Measurements from ENCODE around the gene ACLY. TPM values are rescaled to one million over a fixed set of nuclear protein-coding genes. Genes with fewer than 3 reads are reported as not detected.

The ACLY gene
- total and polyA plus RNA-seq, 10 of the 15 experiments (the other 5 are each of a cell fraction or from before 2014, with no cell fraction given), result 32.6 to 224 (median 114) TPM

DNA sequence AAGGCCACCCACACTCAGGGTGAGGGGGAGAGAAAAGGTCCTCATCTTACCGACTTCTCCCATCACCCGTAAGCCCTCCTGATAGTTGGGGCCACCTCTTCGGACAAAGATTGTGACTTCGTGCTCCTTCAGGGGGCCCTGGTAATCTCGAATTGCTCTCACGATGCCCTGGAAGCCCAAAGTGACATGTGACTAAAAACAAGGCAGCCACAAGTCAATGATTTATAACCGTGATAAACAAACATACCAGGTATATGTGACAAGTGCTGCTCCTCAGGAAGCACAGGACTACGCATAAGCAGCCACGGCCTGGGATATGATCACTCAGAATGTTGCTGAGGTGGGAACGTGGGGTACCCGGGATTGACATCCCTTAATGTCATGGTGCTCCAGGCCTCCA, 17.1 kb downstream of the ACLY start:
- no peaks in the 10 kb centered on the region for H3K4me1 ChIP-seq (ENCODE audit: control insufficient read depth, insufficient read depth, low read length)
- no peak for TF ChIP-seq IRF4 (IDR thresholded peaks at IDR 0.05; ENCODE audit: low read depth, low read length)
- TF ChIP-seq, protein P1, sequence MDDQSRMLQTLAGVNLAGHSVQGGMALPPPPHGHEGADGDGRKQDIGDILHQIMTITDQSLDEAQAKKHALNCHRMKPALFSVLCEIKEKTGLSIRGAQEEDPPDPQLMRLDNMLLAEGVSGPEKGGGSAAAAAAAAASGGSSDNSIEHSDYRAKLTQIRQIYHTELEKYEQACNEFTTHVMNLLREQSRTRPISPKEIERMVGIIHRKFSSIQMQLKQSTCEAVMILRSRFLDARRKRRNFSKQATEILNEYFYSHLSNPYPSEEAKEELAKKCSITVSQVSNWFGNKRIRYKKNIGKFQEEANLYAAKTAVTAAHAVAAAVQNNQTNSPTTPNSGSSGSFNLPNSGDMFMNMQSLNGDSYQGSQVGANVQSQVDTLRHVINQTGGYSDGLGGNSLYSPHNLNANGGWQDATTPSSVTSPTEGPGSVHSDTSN (IDR thresholded peaks at IDR 0.05; ENCODE audit: insufficient replicate concordance, low read depth, low read length), result no peak
- TF ChIP-seq, protein P2, sequence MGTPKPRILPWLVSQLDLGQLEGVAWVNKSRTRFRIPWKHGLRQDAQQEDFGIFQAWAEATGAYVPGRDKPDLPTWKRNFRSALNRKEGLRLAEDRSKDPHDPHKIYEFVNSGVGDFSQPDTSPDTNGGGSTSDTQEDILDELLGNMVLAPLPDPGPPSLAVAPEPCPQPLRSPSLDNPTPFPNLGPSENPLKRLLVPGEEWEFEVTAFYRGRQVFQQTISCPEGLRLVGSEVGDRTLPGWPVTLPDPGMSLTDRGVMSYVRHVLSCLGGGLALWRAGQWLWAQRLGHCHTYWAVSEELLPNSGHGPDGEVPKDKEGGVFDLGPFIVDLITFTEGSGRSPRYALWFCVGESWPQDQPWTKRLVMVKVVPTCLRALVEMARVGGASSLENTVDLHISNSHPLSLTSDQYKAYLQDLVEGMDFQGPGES (IDR thresholded peaks at IDR 0.05), result no peak
- no peak for TF ChIP-seq NFYB (IDR thresholded peaks at IDR 0.05; ENCODE audit: insufficient read depth, low read depth, low read length)
- TF ChIP-seq, protein P3, sequence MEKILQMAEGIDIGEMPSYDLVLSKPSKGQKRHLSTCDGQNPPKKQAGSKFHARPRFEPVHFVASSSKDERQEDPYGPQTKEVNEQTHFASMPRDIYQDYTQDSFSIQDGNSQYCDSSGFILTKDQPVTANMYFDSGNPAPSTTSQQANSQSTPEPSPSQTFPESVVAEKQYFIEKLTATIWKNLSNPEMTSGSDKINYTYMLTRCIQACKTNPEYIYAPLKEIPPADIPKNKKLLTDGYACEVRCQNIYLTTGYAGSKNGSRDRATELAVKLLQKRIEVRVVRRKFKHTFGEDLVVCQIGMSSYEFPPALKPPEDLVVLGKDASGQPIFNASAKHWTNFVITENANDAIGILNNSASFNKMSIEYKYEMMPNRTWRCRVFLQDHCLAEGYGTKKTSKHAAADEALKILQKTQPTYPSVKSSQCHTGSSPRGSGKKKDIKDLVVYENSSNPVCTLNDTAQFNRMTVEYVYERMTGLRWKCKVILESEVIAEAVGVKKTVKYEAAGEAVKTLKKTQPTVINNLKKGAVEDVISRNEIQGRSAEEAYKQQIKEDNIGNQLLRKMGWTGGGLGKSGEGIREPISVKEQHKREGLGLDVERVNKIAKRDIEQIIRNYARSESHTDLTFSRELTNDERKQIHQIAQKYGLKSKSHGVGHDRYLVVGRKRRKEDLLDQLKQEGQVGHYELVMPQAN (conservative IDR thresholded peaks at IDR 0.05), result no peak
- no peak for TF ChIP-seq RELA (IDR thresholded peaks at IDR 0.05; ENCODE audit: borderline replicate concordance, partially characterized antibody)
- no peak for TF ChIP-seq STAT1 (conservative IDR thresholded peaks at IDR 0.05)
- TF ChIP-seq, protein P4, sequence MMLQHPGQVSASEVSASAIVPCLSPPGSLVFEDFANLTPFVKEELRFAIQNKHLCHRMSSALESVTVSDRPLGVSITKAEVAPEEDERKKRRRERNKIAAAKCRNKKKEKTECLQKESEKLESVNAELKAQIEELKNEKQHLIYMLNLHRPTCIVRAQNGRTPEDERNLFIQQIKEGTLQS (IDR thresholded peaks at IDR 0.05; ENCODE audit: borderline replicate concordance, extremely low read depth, low read depth, low read length), result no peak
- TF ChIP-seq RFX5 (IDR thresholded peaks at IDR 0.05; ENCODE audit: low read depth, low read length), result no peak
- TF ChIP-seq SUPT20H (IDR thresholded peaks at IDR 0.05; ENCODE audit: borderline replicate concordance, control insufficient read depth, low read depth, low read length), result no peak
- no peak for TF ChIP-seq POLR2AphosphoS5 (IDR thresholded peaks at IDR 0.05; ENCODE audit: low read length)
- no peak for TF ChIP-seq NRF1 (conservative IDR thresholded peaks at IDR 0.05; ENCODE audit: low read depth, low read length)
- TF ChIP-seq, protein P5, sequence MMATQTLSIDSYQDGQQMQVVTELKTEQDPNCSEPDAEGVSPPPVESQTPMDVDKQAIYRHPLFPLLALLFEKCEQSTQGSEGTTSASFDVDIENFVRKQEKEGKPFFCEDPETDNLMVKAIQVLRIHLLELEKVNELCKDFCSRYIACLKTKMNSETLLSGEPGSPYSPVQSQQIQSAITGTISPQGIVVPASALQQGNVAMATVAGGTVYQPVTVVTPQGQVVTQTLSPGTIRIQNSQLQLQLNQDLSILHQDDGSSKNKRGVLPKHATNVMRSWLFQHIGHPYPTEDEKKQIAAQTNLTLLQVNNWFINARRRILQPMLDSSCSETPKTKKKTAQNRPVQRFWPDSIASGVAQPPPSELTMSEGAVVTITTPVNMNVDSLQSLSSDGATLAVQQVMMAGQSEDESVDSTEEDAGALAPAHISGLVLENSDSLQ (IDR thresholded peaks at IDR 0.05), result no peak
- no peak for TF ChIP-seq ASH2L (IDR thresholded peaks at IDR 0.05; ENCODE audit: borderline replicate concordance, low read depth)
- TF ChIP-seq, protein P6, sequence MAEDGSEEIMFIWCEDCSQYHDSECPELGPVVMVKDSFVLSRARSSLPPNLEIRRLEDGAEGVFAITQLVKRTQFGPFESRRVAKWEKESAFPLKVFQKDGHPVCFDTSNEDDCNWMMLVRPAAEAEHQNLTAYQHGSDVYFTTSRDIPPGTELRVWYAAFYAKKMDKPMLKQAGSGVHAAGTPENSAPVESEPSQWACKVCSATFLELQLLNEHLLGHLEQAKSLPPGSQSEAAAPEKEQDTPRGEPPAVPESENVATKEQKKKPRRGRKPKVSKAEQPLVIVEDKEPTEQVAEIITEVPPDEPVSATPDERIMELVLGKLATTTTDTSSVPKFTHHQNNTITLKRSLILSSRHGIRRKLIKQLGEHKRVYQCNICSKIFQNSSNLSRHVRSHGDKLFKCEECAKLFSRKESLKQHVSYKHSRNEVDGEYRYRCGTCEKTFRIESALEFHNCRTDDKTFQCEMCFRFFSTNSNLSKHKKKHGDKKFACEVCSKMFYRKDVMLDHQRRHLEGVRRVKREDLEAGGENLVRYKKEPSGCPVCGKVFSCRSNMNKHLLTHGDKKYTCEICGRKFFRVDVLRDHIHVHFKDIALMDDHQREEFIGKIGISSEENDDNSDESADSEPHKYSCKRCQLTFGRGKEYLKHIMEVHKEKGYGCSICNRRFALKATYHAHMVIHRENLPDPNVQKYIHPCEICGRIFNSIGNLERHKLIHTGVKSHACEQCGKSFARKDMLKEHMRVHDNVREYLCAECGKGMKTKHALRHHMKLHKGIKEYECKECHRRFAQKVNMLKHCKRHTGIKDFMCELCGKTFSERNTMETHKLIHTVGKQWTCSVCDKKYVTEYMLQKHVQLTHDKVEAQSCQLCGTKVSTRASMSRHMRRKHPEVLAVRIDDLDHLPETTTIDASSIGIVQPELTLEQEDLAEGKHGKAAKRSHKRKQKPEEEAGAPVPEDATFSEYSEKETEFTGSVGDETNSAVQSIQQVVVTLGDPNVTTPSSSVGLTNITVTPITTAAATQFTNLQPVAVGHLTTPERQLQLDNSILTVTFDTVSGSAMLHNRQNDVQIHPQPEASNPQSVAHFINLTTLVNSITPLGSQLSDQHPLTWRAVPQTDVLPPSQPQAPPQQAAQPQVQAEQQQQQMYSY (CRISPR knock-in tag; IDR thresholded peaks at IDR 0.05), result no peak
- H3K4me2 ChIP-seq (ENCODE audit: control insufficient read depth, insufficient read depth), result no peak overlapping the region
- no peak for ATAC-seq
- no peak overlapping the region for H3K4me3 ChIP-seq
- CTCF ChIA-PET, result interaction anchor here (0.7 kb wide), 1 partner anchor 320 kb away, joined by 4 read pairs; no protein-coding TSS in a partner anchor
- no peak overlapping the region for H3K27ac ChIP-seq (ENCODE audit: control insufficient read depth, insufficient read depth)
- H3K27me3 ChIP-seq (replicated peaks in 1 of 2; ENCODE audit: control insufficient read depth in 2 of 2, insufficient read depth in 2 of 2, low read length in 1 of 2), result no peaks in the 10 kb centered on the region
- H4K20me1 ChIP-seq (ENCODE audit: control insufficient read depth, insufficient read depth), result no peaks in the 10 kb centered on the region
- H3K9me3 ChIP-seq (replicated peaks; ENCODE audit: control insufficient read depth, insufficient read depth, low read length), result no peaks in the 10 kb centered on the region
- no peak for DNase-seq (ENCODE audit: low read depth, low spot score)
- H2AFZ ChIP-seq (ENCODE audit: control insufficient read depth, low read depth, low read length), result no peak overlapping the region
- RAD21 ChIA-PET (ENCODE audit: unreplicated experiment), result no interaction called here
- no peaks in the 10 kb centered on the region for H3K79me2 ChIP-seq (ENCODE audit: control insufficient read depth, insufficient read depth, low read length)
- in situ Hi-C loops (cut with MboI), result no loop called here
- WGBS (ENCODE audit: insufficient coverage, insufficient replicate concordance, low lambda C conversion rate, missing lambda C conversion rate), result 88% methylated on average over 11 of the region's 11 CpGs
- POLR2A ChIA-PET, result no interaction called here
- H3K36me3 ChIP-seq (ENCODE audit: control insufficient read depth in 2 of 2, insufficient read depth in 2 of 2, low read length in 1 of 2), result peaks cover 33 to 47% of the 10 kb centered on the region in 2 experiments
- H3K9ac ChIP-seq (ENCODE audit: control insufficient read depth, insufficient read depth, low read length), result no peak overlapping the region
- intact Hi-C loops (cut with micrococcal nuclease; ENCODE audit: unreplicated experiment), result no loop called here
- FAIRE-seq, result no peak
- BruUV-seq (replicated peaks), result no TSS peak
- SMC1A ChIA-PET (ENCODE audit: uncharacterized antibody, unreplicated experiment), result no interaction called here

Data from GM12878 (cell line).